T-helper 22 cell (primary cell): ENCODE results near the gene TYROBP.
"Not testable (repeated sequence)": the region's sequence is repeated elsewhere in the genome, so short reads cannot be mapped to it uniquely, and the experiment has no call there.

Experiments
- DNase-seq: peaks from one replicate; pipeline ENCODE4 v3.0.0-alpha.2; 2020; ENCODE audit warnings: low read depth

TYROBP gene

DNA sequence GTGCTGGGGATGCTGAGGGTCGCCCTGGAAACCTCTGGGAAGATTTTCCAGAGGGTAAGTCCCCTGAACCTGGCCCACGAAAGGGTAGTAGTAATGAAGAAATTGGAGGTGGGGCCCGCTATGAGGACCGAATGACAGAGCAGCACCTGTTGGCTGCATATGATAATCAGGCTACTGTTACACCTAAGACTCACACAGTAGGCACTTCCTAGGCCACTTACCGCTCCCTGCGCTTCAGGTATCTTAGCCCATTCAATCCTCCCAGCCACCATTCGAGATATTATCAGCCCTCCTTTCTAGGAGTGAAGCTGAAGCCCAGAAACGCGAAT lies 23.7 kb upstream of the TYROBP start:
- no peak for DNase-seq

DNA sequence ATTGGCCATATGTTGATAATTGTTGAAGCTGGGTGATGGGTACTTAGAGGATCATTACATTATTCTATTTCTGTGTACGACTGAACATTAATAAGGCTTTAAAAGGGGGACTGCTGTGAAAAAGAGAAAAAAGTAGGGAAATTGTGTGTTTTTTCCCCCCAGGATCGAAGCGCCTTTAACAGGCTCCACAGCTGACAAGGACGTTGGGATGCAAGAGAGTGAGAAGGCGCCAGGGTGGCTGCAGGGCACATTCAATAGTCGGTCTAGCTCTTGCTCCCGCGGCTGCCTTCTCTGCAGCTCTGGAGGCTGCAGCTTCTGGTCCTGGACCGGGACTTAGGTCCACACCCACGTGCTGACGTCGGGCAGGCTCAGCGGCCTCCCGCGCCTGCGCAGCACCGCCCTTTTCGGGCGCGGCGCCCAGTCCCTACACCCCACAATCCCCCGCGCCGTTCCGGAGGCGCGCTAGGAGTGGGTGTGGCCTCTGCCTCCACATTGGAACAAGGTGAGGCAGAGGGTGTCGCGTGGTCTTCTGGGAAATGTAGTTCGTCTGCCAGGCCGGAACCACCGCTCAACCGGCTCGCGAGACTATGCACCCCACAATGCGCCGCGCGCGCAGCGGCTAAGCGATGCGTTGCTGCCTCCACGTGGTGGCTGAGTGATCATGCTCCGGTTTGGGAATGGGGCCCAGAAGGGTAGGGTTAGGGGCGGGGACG lies 23.2 kb upstream of the TYROBP start:
- DNase-seq: peak; percentile 100

DNA sequence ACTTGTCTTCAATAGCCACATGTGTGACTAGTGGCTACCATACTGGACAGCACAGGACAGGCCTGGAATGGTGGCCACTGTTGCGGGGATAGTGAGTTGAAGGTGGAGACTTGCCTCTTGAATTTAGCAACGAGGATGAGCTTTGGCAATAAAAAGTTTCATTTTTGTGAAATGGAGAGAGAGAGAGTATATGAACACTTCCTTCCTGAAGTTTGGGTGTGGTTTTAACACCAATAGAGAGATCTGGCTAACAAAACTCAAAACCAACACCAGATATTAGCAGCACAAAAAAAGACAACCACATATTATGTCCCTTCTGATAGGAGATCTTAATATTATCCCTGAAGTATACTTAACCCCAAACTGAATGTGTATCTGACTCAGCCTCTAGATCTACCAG lies 21.8 kb upstream of the TYROBP start:
- no peak for DNase-seq

DNA sequence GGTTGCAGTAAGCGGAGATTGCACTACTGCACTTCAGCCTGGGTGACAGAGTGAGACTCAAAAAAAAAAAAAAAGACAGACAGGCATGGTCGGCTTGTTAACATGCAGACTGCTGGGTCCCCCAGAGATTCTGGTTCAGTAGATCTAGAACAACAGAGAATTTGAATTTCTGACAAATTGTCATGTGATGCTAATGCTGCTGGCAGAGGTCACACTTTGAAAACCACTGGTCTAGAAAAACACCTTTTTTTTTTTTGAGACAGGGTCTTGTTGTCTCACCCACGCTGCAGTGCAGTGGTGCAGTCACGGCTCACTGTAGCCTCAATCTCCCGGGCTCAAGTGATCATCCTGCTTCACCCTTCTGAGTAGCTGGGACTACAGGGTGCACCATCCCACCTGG lies 20.4 kb upstream of the TYROBP start:
- DNase-seq: no peak

DNA sequence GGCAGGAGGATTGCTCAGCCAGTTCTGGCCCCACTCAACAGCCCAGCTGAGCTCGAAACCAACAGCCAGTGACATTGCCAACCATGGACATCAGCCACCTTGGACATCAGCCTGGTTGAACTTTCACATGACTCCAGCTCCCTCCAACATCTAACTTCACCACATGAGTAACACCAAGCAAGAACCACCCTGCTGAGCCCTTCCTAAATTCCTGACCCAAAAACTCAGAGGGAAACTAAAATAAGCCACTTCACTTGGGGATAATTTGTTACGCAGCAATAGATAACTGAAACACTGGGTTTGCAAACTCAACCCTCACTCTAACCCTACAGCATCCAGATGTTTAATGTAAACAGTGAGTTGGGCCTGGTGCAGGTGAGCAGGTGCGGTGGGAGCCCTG lies 17.4 kb upstream of the TYROBP start:
- DNase-seq: no peak

DNA sequence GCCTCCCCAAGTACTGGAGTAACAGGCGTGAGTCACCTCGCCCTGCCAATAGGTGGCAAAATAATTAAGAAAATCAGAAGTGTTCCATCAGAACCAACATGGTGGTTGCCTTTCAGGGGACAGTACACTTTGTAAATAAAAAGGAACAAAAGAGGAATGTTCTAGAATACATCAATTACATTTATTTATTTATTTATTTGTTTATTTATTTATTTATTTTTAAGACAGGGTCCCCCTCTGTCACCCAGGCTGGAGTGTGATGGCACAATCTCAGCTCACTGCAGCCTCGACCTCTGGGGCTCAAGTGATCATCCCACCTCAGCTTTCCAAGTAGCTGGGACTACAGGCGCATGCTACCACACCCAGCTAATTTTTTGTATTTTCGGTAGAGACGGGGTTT lies 12.9 kb upstream of the TYROBP start:
- DNase-seq: no peak

DNA sequence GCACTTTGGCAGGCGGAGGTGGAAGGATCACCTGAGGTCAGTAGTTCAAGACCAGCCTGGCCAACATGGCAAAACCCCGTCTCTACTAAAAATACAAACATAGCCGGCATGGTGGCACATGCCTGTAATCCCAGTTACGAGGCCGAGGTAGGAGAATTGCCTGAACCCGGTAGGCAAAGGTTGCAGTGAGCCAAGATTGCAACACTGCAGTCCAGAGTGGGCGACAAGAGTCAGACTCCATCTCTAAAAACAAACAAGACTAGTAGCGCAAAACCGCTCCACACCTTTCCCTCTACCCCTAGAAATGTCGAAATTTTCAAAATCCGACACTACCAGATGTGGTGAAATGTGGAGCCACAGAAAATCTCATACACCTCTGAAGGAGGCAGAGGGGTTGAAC lies 11.2 kb upstream of the TYROBP start:
- no peak for DNase-seq

DNA sequence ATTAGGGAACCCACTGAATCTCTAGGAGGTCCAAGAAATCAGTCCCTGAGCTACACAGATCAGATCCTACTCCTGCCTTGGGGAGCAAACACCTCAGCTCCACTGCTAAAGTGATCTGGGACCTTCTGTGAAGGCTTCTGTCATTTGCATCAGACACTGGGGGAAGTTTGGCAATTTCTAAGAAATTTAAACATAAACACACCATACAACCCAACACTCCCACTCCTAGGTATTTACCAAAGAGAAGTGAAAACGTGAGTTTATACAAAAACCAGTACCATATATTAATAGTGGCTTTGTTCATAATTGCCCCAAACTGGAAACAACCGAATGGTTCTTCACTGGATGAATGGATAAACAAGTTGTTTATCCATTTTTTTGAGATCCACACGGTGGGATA lies 7.3 kb upstream of the TYROBP start:
- no peak for DNase-seq

DNA sequence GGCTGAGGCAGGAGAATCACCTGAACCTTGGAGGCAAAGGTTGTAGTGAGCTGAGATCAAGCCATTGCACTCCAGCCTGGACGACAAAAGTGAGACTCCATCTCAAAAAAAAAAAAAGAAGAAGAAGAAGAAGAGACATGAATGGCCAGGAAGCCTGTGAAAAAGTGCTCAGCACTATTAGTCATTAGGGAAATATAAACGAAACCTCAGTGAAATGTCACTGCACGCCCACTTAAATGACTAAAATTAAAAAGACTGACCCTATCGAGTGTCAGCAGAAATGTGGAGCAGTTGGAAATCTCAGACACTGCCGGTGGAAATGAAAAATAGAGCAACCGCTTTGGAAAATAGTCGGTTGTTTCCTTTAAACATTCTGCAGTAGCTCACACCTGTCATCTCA lies 5.5 kb upstream of the TYROBP start:
- no peak for DNase-seq

DNA sequence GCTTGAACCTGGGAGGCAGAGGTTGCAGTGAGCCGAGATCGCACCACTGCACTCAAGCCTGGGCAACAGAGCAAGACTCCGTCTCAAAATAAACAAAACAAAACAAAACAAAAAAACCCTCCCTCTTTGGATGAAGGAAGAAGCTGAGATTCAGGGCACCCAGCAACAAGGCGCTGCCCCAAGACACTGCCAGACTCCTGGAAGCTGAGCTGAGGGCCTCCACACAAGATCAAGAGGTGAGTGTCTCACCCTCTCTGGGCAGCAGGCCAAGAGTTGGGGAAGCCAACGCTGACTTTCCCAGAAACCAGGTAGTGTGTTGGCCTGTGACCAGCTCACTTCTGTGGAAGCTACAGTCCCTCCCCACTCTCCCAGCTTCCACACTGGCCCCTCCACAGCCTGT lies 3.7 kb upstream of the TYROBP start:
- DNase-seq: no peak

DNA sequence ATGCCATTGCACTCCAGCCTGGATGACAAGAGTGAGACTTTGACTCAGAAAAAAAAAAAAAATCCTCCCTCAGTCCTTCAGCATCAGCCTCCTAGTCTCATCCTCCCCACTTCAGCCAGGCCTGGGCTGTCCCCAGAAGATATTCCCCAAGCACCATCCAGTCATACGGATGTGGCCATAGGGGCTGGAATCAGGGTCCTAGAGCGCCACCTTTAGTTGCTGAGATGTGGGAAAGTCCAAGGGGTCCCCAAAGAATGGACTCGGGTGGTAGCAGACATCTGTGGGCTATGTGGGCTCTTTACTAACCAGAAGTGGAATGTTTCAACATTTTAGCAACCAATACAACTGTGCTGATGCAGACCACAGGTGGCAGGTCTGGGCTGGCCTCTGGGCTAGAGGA lies 3.1 kb upstream of the TYROBP start:
- no peak for DNase-seq

DNA sequence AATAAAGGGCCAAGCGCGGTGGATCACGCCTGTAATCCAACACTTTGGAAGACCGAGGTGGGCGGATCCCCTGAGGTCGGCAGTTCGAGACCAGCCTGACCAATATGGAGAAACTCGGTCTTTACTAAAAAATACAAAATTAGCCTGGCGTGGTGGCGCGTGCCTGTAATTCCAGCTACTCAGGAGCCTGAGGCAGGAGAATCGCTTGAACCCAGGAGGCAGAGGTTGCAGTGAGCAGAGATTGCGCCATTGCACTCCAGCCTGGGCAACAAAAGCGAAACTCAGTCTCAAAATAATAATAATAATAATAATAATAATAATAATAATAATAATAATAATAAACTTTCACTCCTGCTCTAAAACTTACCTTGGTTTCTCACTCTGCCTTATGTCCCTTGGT lies 2.3 kb upstream of the TYROBP start:
- DNase-seq: not testable (repeated sequence)

DNA sequence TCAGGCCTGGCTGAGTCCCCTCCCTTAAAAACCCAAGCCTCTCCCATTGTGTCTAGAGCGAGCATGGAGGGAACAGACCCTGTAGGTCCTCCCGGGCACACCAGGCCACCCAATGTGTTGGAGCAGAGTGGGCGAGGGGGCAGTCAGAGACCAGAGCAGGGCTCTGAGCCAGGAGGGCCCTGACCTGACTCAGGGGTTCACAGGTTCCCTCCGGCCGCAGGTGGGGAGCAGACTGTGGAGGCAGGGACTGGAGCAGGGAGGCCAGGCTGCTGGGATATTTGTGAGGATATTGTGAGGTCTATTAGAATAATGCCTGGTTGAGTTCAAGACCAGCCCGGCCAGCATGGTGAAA lies 1.6 kb upstream of the TYROBP start:
- no peak for DNase-seq

DNA sequence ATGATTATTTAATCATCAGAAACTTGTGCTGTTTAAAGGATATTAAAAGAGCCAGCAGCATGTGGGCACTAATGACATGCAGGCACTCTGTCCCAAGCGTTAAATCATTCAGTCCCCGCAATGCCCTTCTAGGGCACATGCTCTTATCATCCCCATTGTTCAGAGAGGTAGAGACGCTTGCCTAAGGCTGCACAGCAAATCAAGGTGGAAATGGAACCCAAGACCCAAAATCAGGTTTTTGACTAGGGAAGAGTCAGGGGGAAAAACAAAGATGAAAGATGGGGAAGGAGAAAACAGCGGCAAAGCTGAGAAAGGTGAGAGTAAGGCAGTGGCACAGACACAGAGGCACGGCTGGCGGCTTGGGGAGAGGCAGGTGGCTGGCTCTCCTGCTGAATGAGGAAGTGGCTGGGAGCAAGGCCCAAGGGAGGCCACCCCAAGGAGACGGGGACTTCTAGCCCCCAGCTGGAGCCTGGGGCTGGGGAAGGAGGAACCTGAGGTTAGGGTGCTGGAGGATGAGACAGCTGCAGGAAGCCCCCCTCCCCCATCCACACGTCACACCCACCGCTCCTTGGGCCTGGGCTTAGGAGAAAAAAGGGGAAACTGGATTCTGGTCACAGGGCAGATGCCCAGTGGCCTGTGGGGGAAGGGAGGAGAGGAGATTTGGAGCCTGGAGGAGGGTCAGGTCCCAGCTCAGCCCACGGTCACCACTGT lies 1.0 kb upstream of the TYROBP start:
- DNase-seq: no peak

DNA sequence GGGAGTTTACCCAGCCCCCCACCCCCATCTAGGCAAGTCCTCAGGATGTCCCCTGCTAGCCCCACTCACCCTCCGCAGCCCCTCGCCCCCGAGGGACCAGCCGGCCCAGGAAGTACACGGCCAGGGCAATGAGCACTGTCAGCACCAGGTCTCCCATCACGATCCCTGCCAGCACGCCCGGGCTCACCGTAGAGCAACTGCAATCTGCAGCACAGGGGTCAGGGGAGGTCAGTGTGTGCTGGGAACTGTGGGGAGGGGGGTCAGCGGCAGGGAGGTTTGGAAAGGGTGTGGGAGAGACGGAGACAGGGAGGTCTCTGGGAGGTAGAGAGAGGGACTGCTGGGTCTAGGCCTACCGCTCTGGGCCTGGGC lies 734 bp downstream of the TYROBP start:
- DNase-seq: no peak

DNA sequence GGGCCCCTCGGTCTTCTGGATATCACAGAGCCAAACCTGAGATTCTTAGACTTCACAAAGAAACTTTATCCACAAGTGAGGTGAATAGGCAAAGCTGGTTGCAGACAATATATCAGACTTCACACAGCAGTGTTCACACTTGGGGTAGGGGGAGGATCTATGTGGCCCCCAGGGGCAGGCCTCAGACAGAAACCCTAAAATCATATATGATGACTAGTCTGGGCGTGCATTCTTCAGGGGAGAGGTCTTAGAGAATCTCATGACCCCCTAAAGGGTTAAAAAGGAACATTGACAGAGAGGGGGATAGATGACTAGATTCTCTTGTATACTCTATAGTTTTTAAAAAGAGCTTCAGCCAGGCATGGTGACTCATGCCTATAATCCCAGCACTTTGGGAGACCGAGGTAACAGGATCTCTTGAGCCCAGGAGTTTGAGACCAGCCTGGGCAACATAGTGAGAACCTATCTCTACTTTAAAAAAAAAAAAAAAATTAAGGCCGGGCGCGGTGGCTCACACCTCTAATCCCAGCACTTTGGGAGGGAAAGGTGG lies 2.8 kb downstream of the TYROBP start:
- DNase-seq: no peak

DNA sequence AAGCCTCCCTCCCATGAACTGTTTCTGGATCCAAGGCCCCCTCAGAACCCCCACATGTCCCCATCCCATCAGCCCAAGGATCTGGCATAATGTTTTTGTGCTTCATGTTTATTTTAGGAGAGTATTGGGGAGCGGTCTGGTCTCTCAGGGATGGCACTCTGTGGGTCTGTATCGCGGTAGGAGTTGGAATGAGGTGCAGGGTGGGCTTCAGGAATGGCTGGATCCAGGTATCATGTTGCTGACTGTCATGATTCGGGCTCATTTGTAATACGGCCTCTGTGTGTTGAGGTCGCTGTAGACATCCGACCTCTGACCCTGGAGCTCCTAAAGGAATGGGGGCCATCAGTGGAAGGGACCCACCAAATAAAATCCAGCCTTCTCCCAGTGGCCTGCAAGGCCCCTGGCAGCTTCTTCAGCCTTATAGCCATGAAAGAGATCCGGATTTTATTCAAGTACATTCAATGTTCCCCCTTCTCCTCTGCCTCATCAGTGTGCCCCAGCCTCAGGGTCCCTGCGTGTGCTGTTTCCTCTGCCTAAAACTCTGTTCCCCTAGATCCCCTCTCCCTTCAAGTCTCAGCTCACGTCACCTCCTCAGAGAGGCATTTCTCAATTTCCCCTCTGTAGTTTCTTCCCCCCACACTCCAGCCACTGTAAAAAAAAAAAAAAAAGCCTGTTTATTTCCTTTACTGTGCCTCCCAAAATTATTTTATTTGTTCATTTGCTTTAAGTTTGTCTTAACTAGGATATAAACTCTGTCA lies 3.6 kb downstream of the TYROBP start:
- no peak for DNase-seq

DNA sequence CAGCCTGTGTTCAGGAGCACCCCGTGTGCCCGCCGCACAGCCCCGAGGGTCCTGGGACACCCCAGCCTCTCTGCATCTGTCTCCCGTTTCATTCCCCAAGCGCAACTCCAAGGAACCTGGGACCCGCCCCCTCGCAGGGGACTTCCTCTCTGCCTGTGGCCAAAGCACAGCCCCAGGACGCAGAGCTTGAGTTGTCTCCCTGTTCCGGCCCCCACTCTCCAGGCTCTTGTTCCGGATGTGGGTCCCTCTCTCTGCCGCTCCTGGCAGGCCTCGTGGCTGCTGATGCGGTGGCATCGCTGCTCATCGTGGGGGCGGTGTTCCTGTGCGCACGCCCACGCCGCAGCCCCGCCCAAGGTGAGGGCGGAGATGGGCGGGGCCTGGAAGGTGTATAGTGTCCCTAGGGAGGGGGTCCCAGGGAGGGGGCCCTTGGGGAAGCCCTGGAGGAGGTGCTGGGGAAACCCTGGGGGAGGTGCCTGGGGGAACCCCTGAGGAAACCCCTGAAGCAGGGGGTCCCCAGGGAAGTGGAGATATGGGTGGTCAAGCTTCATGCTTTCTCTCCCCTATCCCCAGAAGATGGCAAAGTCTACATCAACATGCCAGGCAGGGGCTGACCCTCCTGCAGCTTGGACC lies 4.4 kb downstream of the TYROBP start:
- peak; percentile 87 for DNase-seq

DNA sequence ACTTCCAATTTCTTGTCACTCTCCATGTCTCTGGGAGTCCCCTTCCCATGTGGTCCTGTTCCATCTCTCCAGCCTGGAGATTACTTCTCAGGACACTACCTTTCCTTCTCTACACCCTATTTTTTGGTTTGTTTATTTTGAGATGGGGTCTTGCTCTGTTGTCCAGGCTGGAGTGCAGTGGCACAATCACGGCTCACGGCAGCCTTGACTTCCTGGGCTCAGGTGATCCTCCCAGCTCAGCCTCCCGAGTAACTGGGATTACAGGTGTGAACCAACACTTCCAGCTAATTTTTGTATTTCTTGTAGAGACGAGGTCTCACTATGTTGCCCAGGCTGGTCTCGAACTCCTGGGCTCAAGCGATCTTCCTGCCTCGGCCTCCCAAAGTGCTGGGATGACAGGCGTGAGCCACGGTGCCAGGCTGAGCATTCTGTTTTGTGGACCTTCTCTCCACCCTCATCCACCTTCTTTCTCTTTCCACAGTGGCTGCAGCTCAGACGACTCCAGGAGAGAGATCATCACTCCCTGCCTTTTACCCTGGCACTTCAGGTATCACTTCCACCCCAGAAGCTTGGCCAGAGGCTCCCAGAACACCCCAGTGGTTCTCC lies 5.1 kb downstream of the TYROBP start:
- no peak for DNase-seq

DNA sequence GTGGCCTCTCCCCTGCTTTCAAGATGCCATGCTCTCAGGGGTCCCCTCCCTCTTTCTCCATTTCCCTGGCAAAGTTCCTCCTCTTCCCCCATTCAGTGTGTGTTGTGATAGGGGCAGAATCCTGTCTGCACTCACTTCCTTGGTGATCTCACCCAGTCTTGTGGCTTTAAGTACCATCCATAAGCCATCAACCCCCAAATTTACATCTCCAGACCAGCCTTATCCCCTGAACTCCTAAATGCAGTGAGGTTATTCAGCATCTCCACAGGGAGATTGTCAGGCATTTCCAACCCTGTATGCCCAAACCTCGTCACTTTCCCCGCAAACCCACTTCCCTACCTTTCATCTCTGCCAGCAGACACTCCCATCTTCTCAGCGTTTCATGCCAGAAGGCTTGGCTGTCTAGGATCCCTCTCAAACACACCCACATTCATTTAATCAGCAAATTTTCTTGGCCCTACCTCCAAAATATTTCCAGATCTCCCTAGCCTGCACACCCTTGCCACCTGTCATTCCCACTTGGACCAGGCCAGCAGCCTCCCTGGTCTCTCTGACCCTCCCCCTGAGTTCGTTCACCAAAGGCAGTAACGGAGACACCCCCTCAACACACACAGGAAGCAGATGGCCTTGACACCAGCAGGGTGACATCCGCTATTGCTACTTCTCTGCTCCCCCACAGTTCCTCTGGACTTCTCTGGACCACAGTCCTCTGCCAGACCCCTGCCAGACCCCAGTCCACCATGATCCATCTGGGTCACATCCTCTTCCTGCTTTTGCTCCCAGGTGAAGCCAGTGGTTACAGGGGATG lies 6.0 kb downstream of the TYROBP start, which contains the start of gene HCST:
Gene HCST, plus strand, starts transcription at position 676 of the 808 bp plus-strand sequence. Its CDS starts 65 bp downstream, at position 741.
- peak; percentile 52 for DNase-seq

DNA sequence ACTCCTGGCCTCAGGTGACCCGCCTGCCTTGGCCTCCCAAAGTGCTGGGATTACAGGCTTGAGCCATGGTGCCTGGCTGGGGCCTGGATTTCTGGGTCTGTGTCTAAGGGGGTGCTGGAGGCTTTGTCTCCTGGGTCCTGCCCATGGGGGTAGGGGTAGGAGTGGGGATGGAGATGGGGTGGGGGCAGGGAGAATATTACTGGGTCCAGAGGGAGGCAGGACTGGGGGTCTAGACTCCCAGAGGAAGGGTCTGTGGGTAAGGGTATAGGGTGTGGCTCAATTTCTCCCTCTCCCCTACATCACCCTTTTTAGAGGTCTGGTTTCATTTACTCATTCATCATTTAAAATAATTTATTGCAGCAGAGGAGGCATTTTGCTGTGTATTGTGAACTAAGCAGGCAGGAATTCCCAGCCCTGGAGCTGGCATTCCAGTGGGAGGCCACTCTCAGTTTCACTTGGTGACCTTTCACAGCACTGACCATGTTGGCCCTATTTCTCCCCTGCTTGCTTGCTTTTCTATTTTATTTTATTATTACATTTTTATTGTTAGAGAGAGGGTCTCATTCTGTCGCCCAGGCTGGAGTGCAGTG lies 6.9 kb downstream of the TYROBP start:
- DNase-seq: no peak
